ENCODE data around the gene CHURC1.
A peak's percentile ranks its signal among the peaks of the same experiment; 100 is the strongest.

The CHURC1 gene

DNA sequence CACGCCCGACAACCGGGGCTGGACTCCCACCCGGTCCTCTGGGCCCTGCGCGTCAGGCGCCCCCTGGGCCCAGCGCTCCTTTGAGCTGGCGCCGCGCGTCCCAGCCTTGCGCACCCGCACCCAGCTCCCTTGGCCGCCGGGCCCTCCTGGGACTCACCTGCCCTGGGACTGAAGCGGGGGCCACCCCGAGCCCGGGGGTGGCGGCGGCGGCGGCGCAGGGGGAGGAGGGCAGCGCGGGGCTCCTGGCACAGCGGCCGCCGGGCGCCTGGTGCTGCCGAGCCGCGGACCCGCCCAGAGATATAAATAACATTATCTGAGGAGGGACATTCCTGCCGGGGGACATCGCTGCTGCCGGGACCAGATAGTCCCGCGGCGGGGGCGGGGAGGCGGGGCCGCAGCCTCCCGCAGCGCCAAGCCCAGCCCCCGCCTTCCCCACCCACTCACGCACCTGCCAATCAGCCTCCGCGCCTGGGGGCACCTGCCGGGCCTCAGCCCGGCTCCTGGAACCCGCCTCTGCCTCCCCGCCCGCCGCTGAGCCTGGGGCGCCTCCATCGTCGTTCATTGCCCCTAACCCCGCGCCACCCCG is 34.5 kb upstream of the CHURC1 start, which contains the start of gene SPTB:
TSS of gene SPTB (minus strand) at position 273 of the 586 bp plus-strand sequence. CDS start 56,813 bp downstream, outside the sequence.
- TF ChIP-seq, protein P1, sequence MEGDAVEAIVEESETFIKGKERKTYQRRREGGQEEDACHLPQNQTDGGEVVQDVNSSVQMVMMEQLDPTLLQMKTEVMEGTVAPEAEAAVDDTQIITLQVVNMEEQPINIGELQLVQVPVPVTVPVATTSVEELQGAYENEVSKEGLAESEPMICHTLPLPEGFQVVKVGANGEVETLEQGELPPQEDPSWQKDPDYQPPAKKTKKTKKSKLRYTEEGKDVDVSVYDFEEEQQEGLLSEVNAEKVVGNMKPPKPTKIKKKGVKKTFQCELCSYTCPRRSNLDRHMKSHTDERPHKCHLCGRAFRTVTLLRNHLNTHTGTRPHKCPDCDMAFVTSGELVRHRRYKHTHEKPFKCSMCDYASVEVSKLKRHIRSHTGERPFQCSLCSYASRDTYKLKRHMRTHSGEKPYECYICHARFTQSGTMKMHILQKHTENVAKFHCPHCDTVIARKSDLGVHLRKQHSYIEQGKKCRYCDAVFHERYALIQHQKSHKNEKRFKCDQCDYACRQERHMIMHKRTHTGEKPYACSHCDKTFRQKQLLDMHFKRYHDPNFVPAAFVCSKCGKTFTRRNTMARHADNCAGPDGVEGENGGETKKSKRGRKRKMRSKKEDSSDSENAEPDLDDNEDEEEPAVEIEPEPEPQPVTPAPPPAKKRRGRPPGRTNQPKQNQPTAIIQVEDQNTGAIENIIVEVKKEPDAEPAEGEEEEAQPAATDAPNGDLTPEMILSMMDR (IDR thresholded peaks at IDR 0.05; ENCODE audit: insufficient read depth, low read length, missing control alignments) = no peak
- peak within 1 kb of the TSS; percentile 42 for H3K4me3 ChIP-seq (ENCODE audit: low read depth, low read length)
- POLR2A ChIA-PET = no interaction called here
- DNase-seq (ENCODE audit: low read depth, low spot score) = no peak
- CTCF ChIA-PET = interaction anchor here (1.2 to 7.5 kb wide), 3 partner anchors 10 to 56 kb away, joined by 6 to 104 read pairs (median 33); no protein-coding TSS in a partner anchor

DNA sequence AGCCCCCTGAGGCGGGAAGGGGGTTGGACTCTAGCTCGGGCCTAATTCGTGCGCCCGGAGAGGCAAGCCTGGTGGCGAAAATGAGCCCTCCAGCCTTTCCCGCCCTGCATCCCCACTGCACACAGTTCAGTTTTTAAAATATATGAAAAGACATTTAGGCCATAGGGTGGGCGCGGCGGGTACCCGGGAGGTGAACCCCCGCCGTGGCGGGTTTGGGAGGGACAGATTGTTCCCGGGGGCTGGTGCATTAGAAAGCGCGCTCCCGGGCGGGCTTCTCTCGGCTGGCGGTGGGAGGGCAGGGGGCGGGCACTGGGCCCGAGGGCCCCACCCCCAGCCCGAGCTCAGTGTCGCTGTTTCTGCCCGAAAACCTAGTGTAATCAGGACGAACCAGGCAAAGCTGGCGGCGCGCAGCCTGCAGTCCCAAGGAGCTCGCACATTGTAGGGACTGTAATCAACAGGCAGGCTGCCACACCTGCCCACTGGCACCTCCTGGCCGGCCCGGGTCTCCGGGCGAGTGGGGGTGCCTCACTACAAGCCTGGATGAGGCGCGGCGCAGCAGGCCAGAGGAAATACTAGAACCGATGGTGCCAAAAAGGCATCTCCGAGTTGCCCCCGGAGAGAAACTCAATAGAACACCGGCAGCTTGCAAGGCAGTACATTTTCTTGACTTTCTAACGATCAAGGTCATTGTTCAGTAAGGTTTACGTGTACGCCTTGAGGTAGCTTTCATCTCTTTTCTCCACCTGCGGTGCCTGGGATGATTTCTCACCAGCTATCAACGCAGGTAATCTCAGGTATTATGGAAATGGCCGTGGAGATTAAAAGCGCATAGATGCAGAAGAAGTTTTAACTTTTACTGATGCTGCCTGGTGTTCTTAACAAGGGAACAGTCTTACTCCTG is 33.8 kb upstream of the CHURC1 start:
- DNase-seq (ENCODE audit: low read depth, low spot score) = no peak
- H3K4me3 ChIP-seq (ENCODE audit: low read depth, low read length) = peak overlapping the region; percentile 42
- POLR2A ChIA-PET = no interaction called here
- CTCF ChIA-PET = interaction anchor here (1.2 to 7.5 kb wide), 6 partner anchors 11 to 214 kb away, joined by 3 to 104 read pairs (median 6); no protein-coding TSS in a partner anchor
- TF ChIP-seq, protein P1 (IDR thresholded peaks at IDR 0.05; ENCODE audit: insufficient read depth, low read length, missing control alignments) = no peak

DNA sequence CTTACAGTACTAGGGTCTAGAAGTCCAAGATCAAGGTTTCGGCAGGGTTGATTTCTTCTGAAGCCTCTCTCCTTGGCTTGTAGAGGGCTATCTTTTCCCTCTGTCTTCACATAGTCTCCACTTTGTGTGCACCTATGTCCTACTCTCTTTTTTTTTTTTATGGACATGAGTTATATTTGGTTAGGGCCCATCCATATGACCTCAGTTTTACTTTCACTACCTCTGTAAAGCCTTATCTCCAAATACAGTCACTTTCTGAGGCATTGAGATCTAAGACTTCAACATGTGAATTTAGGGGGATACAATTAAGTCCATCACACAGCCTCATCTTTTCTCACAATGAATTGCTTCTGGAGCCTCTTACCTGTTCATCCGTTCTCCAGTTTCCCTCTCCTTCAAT is 28.7 kb upstream of the CHURC1 start:
- TF ChIP-seq, protein P1 (IDR thresholded peaks at IDR 0.05; ENCODE audit: insufficient read depth, low read length, missing control alignments) = no peak
- DNase-seq (ENCODE audit: low read depth, low spot score) = no peak
- POLR2A ChIA-PET = no interaction called here
- CTCF ChIA-PET = interaction anchor here (1.4 to 10.3 kb wide), 2 partner anchors 28 to 62 kb away, joined by 3 to 419 read pairs; no protein-coding TSS in a partner anchor
- H3K4me3 ChIP-seq (ENCODE audit: low read depth, low read length) = no peak overlapping the region

DNA sequence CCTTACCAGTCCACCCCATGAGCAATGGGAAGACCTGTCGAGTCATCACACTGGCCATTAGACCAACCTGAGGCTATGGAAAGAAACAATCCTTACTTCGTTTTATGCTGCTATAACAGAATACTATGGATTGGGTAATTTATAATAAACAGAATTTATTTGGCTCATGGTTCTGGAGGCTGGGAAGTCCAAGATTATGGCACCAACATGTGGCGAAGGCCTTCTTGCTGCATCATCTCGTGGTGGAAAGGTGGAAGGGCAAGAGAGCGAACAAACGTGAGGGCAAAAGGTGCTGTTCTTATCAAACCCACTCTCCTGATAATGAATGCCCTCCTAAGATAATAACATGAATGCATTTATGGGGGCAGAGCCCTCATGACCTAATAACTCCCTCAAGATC is 24.9 kb upstream of the CHURC1 start:
- CTCF ChIA-PET = interaction anchor here (1.1 to 10.3 kb wide), 9 partner anchors 9 to 219 kb away, joined by 3 to 419 read pairs (median 91); partner anchors contain the start of gene SPTB
- TF ChIP-seq, protein P1 (IDR thresholded peaks at IDR 0.05; ENCODE audit: insufficient read depth, low read length, missing control alignments) = no peak
- H3K4me3 ChIP-seq (ENCODE audit: low read depth, low read length) = no peak overlapping the region
- DNase-seq (ENCODE audit: low read depth, low spot score) = no peak
- POLR2A ChIA-PET = no interaction called here

DNA sequence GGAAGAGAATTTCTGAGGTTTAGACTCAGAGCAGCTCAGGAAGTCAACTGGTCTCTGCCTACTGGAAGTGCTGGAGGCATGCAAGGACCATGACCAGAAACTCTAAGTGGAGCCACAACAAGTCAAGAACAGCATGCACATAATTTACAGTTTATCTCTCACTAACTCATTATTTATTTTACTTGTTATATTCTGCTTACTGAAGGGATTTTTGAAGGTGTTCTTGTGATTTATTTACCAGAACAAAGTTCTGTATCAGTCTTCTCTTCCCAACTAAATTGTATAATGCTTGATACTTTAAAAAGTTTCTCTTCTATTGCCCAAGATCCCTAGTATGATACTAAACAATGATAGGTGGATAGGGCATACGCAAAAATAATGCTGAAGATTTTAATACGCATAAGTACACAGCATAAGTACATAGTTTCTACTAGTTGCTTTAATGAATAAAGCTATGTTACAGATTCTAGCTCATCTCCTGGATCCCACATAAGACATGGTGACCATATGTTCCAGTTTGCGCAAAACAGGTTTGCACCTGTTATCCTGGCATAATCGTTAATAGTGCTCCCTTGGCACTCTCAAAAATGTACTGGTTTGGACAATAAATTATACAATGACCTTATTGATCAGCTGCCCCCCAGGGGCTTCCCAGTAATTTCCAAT is 22.9 kb upstream of the CHURC1 start:
- CTCF ChIA-PET = interaction anchor here (0.7 to 10.3 kb wide), 73 partner anchors 9 to 549 kb away, joined by 3 to 419 read pairs (median 6); partner anchors contain the start of genes CHURC1, FNTB and SPTB
- TF ChIP-seq, protein P1 (IDR thresholded peaks at IDR 0.05; ENCODE audit: insufficient read depth, low read length, missing control alignments) = no peak
- POLR2A ChIA-PET = interaction anchor here (1.3 kb wide), 1 partner anchor 68 kb away, joined by 3 read pairs; no protein-coding TSS in a partner anchor
- H3K4me3 ChIP-seq (ENCODE audit: low read depth, low read length) = no peak overlapping the region
- DNase-seq (ENCODE audit: low read depth, low spot score) = no peak

Measured in AG04449 (cell line).